GM23338 (cell line): ENCODE data around the gene MYRF.

ENCODE experiments used
- CREB1 ChIP-seq: fragments of 250-450 bp; sonication (Bioruptor Pico); IDR thresholded peaks from 2 replicates; pipeline ENCODE4 v1.5.0; 2020; ENCODE audit warnings: low read depth, mild to moderate bottlenecking, moderate library complexity
- CTCF ChIP-seq, 2 experiments: fragments of 200-600 bp in 1 of 2; sonication (generic) in 1 of 2; conservative IDR thresholded peaks; 2 replicates each; pipeline versions ENCODE4 v1.5.1 to v1.6.1; 2016 to 2017; ENCODE audit warnings: antibody characterized with exemption in 2 of 2, low read depth in 2 of 2, mild to moderate bottlenecking in 2 of 2, moderate library complexity in 1 of 2
- EZH2 ChIP-seq: fragments of 200-600 bp; sonication (generic); IDR thresholded peaks from one replicate; pipeline ENCODE4 v1.8.0; 2017; ENCODE audit warnings: antibody characterized with exemption, mild to moderate bottlenecking, low read depth; ENCODE audit not compliant: unreplicated experiment
- EZH2phosphoT487 ChIP-seq: fragments of 200-600 bp; sonication (generic); IDR thresholded peaks from one replicate; pipeline ENCODE4 v1.8.1; 2018; ENCODE audit warnings: antibody characterized with exemption; ENCODE audit not compliant: unreplicated experiment
- JUNB ChIP-seq: IDR thresholded peaks from one replicate; pipeline ENCODE4 v1.6.1; 2016; ENCODE audit warnings: antibody characterized with exemption; ENCODE audit not compliant: unreplicated experiment
- NANOG ChIP-seq: IDR thresholded peaks from 2 replicates; pipeline ENCODE4 v1.6.1; 2016; ENCODE audit warnings: antibody characterized with exemption, borderline replicate concordance
- POLR2AphosphoS5 ChIP-seq: IDR thresholded peaks from 2 replicates; pipeline ENCODE4 v1.6.1; 2016; ENCODE audit warnings: antibody characterized with exemption, low read depth
- STAT1 ChIP-seq: IDR thresholded peaks from one replicate; pipeline ENCODE4 v1.6.1; 2016; ENCODE audit warnings: antibody characterized with exemption; ENCODE audit not compliant: unreplicated experiment
- ZNF114 ChIP-seq: fragments of 250-450 bp; sonication (Bioruptor Pico); IDR thresholded peaks from 2 replicates; pipeline ENCODE4 v1.5.0; 2020; ENCODE audit warnings: mild to moderate bottlenecking, moderate library complexity
- ZNF331 ChIP-seq: fragments of 250-450 bp; sonication (Bioruptor Pico); IDR thresholded peaks from 2 replicates; pipeline ENCODE4 v1.5.0; 2020; ENCODE audit warnings: low read depth, mild to moderate bottlenecking, moderate library complexity
- TF ChIP-seq, protein P1 (sequence below): IDR thresholded peaks from one replicate; pipeline ENCODE4 v1.6.1; 2018; ENCODE audit warnings: antibody characterized with exemption; ENCODE audit not compliant: unreplicated experiment
- TF ChIP-seq, protein P2 (sequence below): fragments of 250-450 bp; sonication (Bioruptor Pico); IDR thresholded peaks from 2 replicates; pipeline ENCODE4 v1.5.0; 2020; ENCODE audit warnings: mild to moderate bottlenecking, moderate library complexity

DNA sequence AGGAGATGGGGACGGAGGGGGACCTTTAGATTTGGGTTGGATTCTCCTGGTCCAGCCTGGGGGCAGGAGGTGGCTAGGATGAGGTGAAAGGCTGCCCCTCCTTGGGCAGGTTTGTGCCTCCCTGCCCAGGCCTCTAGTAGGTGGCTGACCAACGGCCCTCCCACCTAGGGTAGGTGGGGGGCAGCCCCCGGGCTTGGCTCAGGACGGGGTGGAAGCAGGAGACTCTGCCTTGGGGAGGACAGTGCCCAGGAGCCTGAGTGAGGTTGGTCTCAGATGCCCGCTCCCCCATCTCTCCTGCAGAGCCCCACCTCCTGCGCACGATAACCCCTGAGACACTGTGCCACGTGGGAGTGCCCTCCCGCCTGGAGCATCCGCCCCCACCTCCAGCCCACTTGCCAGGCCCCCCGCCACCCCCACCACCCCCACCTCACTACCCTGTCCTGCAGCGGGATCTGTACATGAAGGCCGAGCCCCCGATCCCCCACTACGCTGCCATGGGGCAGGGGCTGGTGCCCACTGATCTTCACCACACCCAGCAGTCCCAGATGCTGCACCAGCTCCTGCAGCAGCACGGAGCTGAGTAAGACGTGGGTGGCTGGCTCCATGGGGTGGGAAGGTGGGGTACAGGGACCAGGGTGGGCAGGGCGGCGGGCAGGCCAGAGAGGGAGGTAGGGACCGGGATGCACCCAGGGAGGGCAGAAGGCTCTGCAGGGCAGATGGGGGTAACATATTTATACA is 17.7 kb downstream of the MYRF start:
- TF ChIP-seq EZH2phosphoT487 (no peak), CTCF (conservative IDR thresholded peaks at IDR 0.05; ENCODE audit: low read depth in 2 of 2) (no peak), STAT1 (no peak), EZH2 (no peak), POLR2AphosphoS5 (no peak), ZNF114 (CRISPR knock-in tag) (no peak), CREB1 (no peak), NANOG (no peak), JUNB (no peak), ZNF331 (no peak)
- TF ChIP-seq, protein P1, sequence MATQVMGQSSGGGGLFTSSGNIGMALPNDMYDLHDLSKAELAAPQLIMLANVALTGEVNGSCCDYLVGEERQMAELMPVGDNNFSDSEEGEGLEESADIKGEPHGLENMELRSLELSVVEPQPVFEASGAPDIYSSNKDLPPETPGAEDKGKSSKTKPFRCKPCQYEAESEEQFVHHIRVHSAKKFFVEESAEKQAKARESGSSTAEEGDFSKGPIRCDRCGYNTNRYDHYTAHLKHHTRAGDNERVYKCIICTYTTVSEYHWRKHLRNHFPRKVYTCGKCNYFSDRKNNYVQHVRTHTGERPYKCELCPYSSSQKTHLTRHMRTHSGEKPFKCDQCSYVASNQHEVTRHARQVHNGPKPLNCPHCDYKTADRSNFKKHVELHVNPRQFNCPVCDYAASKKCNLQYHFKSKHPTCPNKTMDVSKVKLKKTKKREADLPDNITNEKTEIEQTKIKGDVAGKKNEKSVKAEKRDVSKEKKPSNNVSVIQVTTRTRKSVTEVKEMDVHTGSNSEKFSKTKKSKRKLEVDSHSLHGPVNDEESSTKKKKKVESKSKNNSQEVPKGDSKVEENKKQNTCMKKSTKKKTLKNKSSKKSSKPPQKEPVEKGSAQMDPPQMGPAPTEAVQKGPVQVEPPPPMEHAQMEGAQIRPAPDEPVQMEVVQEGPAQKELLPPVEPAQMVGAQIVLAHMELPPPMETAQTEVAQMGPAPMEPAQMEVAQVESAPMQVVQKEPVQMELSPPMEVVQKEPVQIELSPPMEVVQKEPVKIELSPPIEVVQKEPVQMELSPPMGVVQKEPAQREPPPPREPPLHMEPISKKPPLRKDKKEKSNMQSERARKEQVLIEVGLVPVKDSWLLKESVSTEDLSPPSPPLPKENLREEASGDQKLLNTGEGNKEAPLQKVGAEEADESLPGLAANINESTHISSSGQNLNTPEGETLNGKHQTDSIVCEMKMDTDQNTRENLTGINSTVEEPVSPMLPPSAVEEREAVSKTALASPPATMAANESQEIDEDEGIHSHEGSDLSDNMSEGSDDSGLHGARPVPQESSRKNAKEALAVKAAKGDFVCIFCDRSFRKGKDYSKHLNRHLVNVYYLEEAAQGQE = no peak
- TF ChIP-seq, protein P2, sequence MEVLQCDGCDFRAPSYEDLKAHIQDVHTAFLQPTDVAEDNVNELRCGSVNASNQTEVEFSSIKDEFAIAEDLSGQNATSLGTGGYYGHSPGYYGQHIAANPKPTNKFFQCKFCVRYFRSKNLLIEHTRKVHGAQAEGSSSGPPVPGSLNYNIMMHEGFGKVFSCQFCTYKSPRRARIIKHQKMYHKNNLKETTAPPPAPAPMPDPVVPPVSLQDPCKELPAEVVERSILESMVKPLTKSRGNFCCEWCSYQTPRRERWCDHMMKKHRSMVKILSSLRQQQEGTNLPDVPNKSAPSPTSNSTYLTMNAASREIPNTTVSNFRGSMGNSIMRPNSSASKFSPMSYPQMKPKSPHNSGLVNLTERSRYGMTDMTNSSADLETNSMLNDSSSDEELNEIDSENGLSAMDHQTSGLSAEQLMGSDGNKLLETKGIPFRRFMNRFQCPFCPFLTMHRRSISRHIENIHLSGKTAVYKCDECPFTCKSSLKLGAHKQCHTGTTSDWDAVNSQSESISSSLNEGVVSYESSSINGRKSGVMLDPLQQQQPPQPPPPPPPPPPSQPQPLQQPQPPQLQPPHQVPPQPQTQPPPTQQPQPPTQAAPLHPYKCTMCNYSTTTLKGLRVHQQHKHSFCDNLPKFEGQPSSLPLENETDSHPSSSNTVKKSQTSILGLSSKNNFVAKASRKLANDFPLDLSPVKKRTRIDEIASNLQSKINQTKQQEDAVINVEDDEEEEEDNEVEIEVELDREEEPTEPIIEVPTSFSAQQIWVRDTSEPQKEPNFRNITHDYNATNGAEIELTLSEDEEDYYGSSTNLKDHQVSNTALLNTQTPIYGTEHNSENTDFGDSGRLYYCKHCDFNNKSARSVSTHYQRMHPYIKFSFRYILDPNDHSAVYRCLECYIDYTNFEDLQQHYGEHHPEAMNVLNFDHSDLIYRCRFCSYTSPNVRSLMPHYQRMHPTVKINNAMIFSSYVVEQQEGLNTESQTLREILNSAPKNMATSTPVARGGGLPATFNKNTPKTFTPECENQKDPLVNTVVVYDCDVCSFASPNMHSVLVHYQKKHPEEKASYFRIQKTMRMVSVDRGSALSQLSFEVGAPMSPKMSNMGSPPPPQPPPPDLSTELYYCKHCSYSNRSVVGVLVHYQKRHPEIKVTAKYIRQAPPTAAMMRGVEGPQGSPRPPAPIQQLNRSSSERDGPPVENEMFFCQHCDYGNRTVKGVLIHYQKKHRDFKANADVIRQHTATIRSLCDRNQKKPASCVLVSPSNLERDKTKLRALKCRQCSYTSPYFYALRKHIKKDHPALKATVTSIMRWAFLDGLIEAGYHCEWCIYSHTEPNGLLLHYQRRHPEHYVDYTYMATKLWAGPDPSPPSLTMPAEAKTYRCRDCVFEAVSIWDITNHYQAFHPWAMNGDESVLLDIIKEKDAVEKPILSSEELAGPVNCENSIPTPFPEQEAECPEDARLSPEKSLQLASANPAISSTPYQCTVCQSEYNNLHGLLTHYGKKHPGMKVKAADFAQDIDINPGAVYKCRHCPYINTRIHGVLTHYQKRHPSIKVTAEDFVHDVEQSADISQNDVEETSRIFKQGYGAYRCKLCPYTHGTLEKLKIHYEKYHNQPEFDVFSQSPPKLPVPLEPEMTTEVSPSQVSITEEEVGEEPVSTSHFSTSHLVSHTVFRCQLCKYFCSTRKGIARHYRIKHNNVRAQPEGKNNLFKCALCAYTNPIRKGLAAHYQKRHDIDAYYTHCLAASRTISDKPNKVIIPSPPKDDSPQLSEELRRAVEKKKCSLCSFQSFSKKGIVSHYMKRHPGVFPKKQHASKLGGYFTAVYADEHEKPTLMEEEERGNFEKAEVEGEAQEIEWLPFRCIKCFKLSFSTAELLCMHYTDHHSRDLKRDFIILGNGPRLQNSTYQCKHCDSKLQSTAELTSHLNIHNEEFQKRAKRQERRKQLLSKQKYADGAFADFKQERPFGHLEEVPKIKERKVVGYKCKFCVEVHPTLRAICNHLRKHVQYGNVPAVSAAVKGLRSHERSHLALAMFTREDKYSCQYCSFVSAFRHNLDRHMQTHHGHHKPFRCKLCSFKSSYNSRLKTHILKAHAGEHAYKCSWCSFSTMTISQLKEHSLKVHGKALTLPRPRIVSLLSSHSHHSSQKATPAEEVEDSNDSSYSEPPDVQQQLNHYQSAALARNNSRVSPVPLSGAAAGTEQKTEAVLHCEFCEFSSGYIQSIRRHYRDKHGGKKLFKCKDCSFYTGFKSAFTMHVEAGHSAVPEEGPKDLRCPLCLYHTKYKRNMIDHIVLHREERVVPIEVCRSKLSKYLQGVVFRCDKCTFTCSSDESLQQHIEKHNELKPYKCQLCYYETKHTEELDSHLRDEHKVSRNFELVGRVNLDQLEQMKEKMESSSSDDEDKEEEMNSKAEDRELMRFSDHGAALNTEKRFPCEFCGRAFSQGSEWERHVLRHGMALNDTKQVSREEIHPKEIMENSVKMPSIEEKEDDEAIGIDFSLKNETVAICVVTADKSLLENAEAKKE (CRISPR knock-in tag) = no peak
